NCI-H1417 (cell line): ENCODE measurements around the gene ABR.
"Not testable (repeated sequence)": the region's sequence is repeated elsewhere in the genome, so short reads cannot be mapped to it uniquely, and the experiment has no call there.

Source experiments
- DNase-seq, 3 experiments: peaks; one replicate each; lab custom pipeline; 2025; lab: John Stamatoyannopoulos, UW

Gene ABR

DNA sequence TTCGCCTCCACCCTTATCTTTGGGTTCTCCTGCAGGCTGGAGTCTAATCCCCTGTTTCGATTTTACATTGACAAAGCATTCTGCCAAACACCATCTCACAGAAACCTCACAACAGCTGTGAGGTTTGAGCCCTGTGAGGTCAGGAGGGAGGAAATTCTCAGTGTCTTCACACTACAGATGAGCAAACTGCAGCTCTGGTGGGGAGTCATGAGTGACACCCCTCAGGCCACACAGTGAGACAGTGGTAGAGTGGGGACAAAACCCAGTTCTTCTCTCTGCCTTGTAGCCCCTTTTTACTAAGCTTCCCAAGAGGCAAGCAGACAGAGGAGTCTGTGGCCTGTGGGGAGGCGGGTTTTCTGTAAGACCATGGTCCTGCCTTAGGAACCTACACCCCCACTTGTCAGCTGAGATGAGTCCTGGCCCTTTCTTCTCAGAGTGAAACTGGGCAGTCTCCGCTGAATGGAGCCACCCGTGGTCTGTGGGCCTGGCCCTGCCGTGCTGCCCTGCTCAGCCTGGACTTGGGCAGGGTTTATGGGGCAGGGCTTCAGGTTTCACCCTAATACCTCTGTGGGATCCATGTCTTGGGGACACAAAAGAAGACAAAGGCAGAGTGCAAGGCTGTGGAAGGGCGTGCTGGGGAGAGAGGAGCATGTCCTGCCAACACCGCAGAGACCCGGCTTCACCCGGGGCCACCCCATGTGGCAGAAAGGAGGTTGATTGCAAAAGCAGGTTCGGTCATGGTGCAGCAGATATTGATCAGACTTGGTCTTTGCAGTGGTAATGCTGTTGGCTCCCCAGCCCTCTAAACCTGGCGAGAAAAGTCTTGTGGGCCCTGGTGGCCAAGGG, 59.0 kb downstream of the ABR start:
- DNase-seq = no peak

GRCh38 chr17:1119924-1120323, 59.9 kb downstream of the ABR start:
- no peak for DNase-seq

GRCh38 chr17:1116602-1117001, 63.2 kb downstream of the ABR start:
- DNase-seq = no peak

DNA sequence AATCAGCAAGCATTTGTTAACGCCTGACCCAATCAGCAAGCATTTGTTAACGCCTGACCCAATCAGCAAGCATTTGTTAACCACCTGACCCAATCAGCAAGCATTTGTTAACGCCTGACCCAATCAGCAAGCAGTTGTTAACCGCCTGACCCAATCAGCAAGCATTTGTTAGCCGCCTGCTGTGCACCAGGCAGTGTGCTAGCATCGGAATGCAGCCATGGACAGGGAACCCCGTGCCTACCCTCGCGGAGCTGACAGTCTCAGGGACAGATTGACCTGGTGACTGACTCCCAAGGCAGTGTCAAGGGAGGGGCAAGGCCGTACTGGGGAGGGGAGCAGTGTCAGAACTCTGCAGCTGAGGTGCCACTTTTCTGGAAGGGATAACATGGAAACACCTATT, 66.9 kb downstream of the ABR start:
- peak in 1 of 3 experiments; percentile 1 for DNase-seq

DNA sequence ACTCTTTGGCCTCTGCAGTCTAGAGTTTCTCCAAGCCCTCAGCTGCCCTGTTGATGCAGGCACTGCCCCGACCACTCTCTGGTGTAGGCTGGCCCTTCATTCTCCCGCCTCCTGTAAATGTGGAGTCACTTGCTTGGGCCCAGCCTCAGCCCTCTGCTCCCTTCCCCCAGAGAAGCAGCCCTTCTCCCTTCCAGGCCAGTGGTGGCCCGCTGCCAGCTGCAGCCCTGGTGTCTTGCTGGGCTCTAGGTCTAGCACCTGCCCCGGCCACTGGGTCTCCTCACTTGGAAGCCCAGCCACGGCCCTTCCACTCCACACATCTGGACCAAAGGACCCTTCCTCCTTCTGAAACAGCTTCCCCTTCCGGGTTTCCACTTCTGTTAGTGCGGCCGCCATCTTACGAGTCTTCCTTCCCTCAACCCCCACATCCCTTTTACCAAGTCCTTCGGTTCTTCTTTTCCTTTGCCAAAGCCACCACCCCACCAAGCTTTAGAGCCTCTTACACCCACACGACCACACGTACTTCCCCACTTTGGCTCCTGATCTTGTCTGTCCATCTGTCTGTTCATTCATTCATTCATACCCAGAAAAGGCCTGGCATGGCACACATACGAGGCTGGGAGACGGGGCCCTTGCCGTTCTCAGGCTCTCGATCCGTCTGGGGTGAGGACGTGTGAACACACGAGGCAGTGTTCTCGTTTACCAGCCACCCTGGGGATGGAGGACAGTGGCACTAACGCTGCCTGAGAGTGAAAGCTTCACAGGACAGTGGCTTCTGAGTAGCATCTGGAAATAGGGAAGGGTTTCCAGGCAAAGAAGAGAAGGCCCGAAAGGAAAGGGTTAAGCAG, 68.0 kb downstream of the ABR start:
- DNase-seq = peak in 1 of 3 experiments; percentile 70

DNA sequence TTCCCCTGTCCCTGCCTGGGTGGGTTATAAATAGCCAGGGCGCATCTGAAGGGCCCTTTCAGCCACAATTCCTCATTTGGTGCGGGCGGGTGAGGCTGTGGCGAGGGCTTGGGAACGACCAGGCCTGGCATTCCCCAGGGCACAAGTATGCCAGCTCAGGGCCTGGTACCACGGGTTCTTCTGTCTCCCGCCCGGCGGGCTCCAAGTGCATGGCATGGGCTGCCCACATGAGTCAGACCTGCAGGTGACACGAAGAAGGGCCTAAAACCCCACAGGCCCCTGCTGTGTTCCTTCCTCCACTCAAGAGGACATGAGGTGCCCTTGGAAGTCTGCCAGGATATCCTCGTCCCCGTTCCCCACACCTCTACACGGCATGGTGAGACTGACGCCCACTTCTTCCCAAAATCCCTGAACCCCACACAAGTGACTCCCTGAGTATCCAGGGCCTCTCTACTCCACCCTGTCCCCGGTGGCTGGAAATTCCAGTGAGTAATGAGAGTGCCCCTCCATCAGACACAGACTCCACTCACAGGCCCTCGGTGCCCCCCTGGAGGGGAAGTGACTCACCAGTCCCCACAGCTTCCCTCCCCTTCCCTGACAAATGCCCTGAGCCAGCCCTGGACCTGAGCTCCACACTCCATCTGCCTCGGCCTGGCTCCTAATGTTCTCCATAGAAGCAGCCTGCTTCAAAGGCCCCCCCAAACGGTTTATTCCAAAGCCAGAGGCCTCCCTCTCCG, 68.8 kb downstream of the ABR start:
- peak in 2 of 3 experiments; percentile 54 to 76 for DNase-seq

- DNase-seq = no peak
These were observed 69.3 kb downstream of the ABR start for GRCh38 chr17:1110541-1110861.

DNA sequence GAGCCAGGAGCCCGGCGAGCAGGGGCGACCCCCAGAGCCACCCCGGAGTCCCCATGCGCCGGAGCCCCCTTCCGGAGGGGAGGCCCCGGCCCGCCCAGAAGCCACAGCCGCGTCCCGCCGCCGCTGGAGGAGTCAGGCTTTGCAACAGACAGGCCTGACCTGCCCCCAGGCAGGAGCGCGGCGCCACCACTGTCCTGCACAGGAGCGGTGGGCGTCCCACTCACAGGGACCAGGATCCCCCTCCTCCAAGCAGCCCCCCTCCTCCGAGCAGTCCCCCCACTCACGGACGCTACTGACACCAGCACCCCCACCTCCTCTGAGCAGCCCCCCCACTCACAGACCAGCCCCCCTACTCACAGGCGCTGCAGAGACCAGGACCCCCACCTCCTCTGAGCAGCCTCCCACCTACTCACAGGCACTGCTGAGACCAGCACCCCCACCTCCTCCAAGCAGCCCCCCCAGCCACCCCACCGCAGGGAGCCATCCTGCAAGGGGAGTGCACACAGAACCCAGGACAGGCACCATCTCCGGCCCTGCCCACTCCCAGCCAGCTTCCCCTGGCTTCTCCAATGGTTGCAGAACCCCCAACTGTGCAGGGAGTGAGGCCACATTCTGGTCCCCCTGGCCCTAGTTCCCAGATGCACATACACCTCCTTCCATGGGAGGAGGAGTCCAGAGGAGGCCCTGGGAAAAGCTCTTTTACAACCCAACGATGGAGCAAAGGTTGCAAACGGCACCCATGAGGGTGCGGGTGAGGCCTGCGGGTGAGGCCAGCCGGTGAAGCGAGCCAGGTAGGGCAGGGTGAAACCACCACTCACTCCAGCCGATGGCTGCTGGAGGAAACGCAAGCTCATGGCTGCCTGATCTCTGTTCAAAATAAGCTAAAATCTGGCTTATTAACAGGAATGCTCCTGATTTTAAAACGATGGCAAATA, 69.9 kb downstream of the ABR start:
- DNase-seq = no peak

DNA sequence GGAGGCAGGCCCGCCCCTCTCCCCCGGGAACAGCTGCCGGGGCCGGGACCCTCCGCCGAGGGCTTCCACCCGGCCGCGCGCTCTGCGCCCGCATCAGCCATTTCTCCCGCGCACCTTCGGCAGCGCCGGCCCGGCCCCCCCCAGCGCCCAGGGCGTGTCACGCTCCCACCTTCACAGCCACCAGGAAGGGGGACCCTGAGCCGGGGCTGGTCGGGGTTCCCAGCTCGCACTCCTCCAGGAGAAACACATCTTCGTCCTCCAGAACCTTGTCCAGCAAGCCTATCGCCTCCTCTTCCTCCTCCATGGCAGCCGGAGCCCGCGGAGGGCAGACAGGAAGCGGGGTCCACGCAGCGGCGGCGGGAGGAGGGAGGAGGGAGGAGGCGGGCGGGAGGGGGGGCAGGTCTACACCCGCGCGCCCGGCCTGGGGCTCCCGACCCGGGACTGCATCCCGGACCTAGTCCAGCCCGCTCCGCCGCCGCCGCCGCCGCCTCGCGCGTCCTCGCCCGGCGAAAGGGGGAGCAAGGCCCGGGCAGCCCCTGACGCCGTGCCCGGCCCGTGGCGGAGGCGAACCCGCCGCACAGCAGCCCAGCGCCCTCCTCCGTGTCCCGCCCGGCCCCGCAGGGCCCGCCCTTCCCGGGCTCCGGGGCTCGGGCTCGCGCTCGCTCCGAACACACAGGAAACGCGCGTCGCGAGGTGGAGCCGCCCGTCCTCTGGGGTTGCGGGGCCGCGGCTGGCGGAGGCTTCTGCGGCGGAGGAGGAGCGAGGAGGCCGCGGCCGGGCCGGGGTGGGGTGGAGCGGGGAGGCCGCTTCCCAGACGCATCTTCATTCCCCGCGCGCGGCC, 70.8 kb downstream of the ABR start:
- peak in 2 of 3 experiments; percentile 62 to 64 for DNase-seq

DNA sequence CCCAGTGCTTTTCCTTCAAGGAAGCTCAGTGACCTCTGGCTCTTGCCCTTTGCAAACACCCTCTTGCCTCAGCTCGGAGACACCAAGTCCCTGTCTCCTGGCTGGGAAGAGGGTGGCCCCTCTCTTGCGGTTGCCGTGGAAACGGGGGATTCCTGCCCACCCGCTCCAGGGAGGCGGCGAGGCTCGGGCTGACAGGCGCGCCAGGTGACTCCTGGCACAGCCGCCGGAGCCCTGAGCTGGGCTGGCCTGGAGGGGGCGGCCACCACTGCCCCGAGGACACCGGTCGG, 71.4 kb downstream of the ABR start:
- DNase-seq = peak in 2 of 3 experiments; percentile 58 to 61

- DNase-seq = peak in 1 of 3 experiments; percentile 3
These were observed 71.9 kb downstream of the ABR start for GRCh38 chr17:1107777-1108477.

GRCh38 chr17:1107083-1107776, 72.6 kb downstream of the ABR start:
- DNase-seq = no peak

- DNase-seq = no peak
These were observed 75.6 kb downstream of the ABR start for GRCh38 chr17:1104222-1104621.

DNA sequence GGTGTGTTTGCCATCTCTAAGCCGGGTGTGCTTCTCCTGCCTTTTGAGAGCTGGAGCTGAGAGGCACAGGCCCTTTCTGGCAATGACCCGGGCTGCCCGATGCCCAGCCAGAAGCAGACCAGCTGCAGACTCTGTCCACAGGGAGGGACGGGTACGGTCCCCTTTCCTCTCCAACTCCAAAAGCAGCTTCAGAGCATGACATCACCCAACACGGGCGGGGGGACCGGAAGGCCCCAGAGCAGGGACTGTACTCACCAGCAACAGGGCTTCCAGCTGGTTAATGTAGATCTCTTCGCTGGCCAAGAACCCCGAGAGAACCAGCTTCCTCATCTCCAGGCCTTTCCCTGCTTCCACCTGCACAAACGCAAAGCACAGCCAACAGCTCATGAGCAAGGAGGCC, 79.4 kb downstream of the ABR start:
- DNase-seq = peak in 1 of 3 experiments; percentile 3

DNA sequence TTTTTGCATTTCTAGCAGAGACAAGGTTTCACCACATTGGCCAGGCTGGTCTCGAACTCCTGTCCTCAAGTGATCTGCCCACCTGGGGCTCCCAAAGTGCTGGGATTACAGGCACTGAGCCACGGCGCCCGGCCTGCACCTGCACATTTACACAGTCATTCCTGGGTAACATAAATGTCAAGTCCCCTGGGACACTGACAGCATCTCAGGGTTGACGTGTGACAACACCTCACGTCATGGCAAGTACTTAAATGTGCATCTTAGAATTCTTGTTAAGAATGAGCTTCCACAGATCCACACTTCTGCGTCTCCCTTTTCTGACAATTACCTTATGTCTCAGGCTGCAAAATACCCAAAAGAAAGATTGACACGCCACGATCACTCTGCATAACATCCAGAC, 80.5 kb downstream of the ABR start:
- no peak for DNase-seq

DNA sequence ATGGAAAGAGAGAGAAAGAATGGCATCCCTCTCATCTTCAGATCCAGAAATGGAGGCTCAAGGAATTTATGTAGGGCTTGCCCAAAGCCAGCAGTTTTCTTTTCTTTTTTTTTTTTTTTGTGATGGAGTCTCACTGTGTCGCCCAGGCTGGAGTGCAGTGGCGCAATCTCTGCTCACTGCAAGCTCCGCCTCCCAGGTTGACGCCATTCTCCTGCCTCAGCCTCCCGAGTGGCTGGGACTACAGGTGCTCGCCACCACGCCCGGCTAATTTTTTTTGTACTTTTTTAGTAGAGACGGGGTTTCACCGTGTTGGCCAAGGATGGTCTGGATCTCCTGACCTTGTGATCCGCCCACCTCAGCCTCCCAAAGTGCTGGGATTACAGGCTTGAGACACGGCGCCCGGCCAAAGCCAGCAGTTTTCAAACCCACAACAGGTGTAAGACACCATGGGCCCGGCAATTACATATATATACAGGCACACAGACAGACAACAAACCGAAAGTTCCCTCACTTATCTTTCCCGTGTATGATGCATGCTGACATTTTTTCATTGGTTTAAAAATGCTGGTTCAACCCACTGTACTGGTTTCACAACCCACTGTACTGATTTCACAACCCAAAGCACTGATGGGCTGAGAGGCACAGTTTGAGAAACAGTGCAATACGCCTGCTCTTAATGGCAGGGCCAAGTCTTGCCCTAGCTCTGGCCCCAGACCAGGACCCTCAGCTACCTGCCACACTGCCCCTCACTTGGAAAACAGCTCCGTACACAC, 81.6 kb downstream of the ABR start:
- DNase-seq = not testable (repeated sequence)

- DNase-seq = no peak
These were observed 83.6 kb downstream of the ABR start for GRCh38 chr17:1096215-1096614.

DNA sequence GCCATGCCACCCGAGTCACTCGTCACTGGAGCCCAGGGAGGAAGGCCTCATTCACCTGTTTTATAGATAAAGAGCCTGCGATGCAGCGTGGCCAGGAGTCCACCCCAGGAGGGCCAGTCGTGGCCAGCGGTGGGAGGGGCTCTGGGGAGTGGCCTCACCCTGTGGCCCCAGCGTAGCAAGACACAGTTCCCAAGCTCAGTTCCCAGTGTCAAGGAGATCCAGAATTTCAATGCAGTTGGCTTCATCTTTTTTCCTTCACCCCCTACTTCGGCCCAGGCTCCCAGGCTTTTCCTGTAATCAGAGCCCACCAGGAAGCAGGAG, 84.0 kb downstream of the ABR start:
- DNase-seq = no peak
